Measurements from ENCODE around the gene MBNL2.

Gene MBNL2

DNA sequence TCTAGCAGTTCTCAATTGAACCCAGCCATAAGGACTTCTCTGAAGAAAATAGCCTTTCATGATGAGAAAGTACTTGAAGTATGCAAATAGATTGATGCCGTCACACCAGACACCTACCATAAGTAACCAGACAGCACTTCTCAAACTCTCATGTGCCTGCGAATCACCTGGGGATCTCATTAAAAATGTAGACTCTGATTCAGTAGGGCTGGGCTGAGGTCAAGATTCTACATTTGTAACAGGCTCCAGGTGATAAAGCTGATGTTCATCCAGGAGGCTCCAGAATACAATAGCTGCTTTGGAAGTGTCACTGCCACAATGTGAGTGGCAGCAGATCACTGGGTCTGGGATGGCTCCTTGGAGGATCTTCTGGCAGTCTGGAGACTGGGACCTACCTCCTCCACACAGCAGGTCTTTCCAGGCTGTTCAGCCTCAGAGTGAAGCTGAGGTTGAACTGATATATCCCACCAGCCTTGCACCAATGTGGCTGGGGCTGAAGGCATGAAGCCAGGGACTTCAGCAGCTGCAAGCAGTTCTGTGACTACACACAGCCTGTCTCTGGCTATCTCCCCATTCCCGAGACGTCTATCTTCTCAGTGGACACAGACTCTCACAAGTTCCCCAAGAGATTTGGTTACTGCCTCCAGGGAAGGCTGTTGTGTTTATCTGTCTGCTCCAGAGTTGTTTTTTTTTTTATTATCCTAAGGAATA is 9.1 kb downstream of the MBNL2 start:
- Histone ChIP-seq H3K4me1 (ENCODE audit: control extremely low read depth in 1 of 4, control insufficient read depth in 4 of 4, insufficient read depth in 4 of 4, low read length in 3 of 4) (peaks cover 14 to 21% (median 19%) of the 10 kb centered on the region in 4 experiments), H3K9me3 (ENCODE audit: control extremely low read depth in 1 of 5, control insufficient read depth in 4 of 5, insufficient read depth in 2 of 5, low read depth in 1 of 5, low read length in 4 of 5) (no peaks in the 10 kb centered on the region)
- WGBS (ENCODE audit: insufficient coverage) = no CpG with 5 or more reads among the region's 4 CpGs

GRCh38 chr13:97231829-97232196 is 9.7 kb downstream of the MBNL2 start:
- CTCF ChIA-PET = interaction anchor here (0.6 to 1.7 kb wide), 3 partner anchors 19 to 128 kb away, joined by 3 to 4 read pairs (median 3); no protein-coding TSS in a partner anchor
- Histone ChIP-seq H3K27me3 (replicated peaks in 2 of 5; ENCODE audit: control insufficient read depth in 4 of 5, insufficient read depth in 5 of 5, low read length in 4 of 5) (no peaks in the 10 kb centered on the region), H3K4me3 (ENCODE audit: control insufficient read depth in 1 of 7, extremely low read depth in 1 of 7, insufficient read depth in 4 of 7, low read depth in 2 of 7, low read length in 6 of 7) (no peak overlapping the region), H3K9me3 (ENCODE audit: control extremely low read depth in 1 of 5, control insufficient read depth in 4 of 5, insufficient read depth in 2 of 5, low read depth in 1 of 5, low read length in 4 of 5) (no peaks in the 10 kb centered on the region), H3K36me3 (ENCODE audit: control insufficient read depth in 4 of 4, insufficient read depth in 4 of 4, low read length in 3 of 4) (peaks cover 0 to 13% (median 4%) of the 10 kb centered on the region in 4 experiments), H3K4me1 (ENCODE audit: control extremely low read depth in 1 of 4, control insufficient read depth in 4 of 4, insufficient read depth in 4 of 4, low read length in 3 of 4) (peaks cover 9 to 15% (median 14%) of the 10 kb centered on the region in 4 experiments), H3K27ac (ENCODE audit: insufficient read depth in 1 of 2, low read depth in 1 of 2, low read length in 2 of 2, poor library complexity in 1 of 2, severe bottlenecking in 2 of 2) (no peak overlapping the region)
- DNase-seq = no peak
- 96% methylated on average over 3 of the region's 6 CpGs for WGBS (ENCODE audit: insufficient coverage)
- POLR2A ChIA-PET = no interaction called here

More for the DNA sequence above, 9.1 kb downstream of the MBNL2 start:
- ChIA-PET POLR2A (no interaction called here), CTCF (interaction anchor here (0.6 to 1.7 kb wide), 5 partner anchors 9 to 128 kb away, joined by 3 to 9 read pairs (median 3); no protein-coding TSS in a partner anchor)
- Histone ChIP-seq H3K4me3 (ENCODE audit: control insufficient read depth in 1 of 7, extremely low read depth in 1 of 7, insufficient read depth in 4 of 7, low read depth in 2 of 7, low read length in 6 of 7) (no peak overlapping the region), H3K27ac (ENCODE audit: insufficient read depth in 1 of 2, low read depth in 1 of 2, low read length in 2 of 2, poor library complexity in 1 of 2, severe bottlenecking in 2 of 2) (no peak overlapping the region), H3K36me3 (ENCODE audit: control insufficient read depth in 4 of 4, insufficient read depth in 4 of 4, low read length in 3 of 4) (peaks cover 0 to 13% (median 4%) of the 10 kb centered on the region in 4 experiments), H3K27me3 (replicated peaks in 2 of 5; ENCODE audit: control insufficient read depth in 4 of 5, insufficient read depth in 5 of 5, low read length in 4 of 5) (no peaks in the 10 kb centered on the region)
- DNase-seq = no peak

DNA sequence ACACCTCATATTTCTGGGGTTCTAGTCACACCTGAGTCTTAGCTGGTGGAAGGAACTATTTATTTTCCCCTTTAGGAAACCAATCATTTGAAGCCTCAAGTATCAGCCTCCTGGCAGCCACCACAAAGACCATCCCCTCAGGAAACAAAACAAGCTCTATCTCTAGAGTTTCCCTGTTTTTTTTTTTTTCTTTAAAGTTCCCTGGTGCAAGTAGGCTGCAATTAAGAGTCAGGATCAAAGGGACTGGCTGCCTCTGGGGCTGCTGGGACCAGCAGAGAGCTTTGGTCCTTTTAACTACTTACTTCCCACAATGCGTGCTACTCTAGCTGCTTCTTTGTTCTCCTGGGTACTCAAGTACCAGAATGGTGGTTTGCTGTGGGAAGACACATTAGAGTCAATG is 11.4 kb downstream of the MBNL2 start:
- peaks cover 0 to 3% (median 0%) of the 10 kb centered on the region in 4 experiments for H3K4me1 ChIP-seq (ENCODE audit: control extremely low read depth in 1 of 4, control insufficient read depth in 4 of 4, insufficient read depth in 4 of 4, low read length in 3 of 4)
- POLR2A ChIA-PET = no interaction called here

GRCh38 chr13:97234236-97234635 is 12.1 kb downstream of the MBNL2 start:
- Histone ChIP-seq H3K27ac (ENCODE audit: insufficient read depth in 1 of 2, low read depth in 1 of 2, low read length in 2 of 2, poor library complexity in 1 of 2, severe bottlenecking in 2 of 2) (no peak overlapping the region), H3K4me3 (ENCODE audit: control insufficient read depth in 1 of 7, extremely low read depth in 1 of 7, insufficient read depth in 4 of 7, low read depth in 2 of 7, low read length in 6 of 7) (no peak overlapping the region), H3K27me3 (replicated peaks in 2 of 5; ENCODE audit: control insufficient read depth in 4 of 5, insufficient read depth in 5 of 5, low read length in 4 of 5) (no peaks in the 10 kb centered on the region), H3K9me3 (ENCODE audit: control extremely low read depth in 1 of 5, control insufficient read depth in 4 of 5, insufficient read depth in 2 of 5, low read depth in 1 of 5, low read length in 4 of 5) (no peaks in the 10 kb centered on the region), H3K36me3 (ENCODE audit: control insufficient read depth in 4 of 4, insufficient read depth in 4 of 4, low read length in 3 of 4) (peaks cover 0 to 16% (median 5%) of the 10 kb centered on the region in 4 experiments), H3K4me1 (ENCODE audit: control extremely low read depth in 1 of 4, control insufficient read depth in 4 of 4, insufficient read depth in 4 of 4, low read length in 3 of 4) (peaks cover 0 to 3% (median 0%) of the 10 kb centered on the region in 4 experiments)
- ChIA-PET POLR2A (no interaction called here), CTCF (interaction anchor here (1.5 kb wide), 1 partner anchor 10 kb away, joined by 3 read pairs; no protein-coding TSS in a partner anchor)
- DNase-seq = no peak
- 100% methylated on average over 2 of the region's 5 CpGs for WGBS (ENCODE audit: insufficient coverage)

More for the DNA sequence above, 11.4 kb downstream of the MBNL2 start:
- Histone ChIP-seq H3K27ac (ENCODE audit: insufficient read depth in 1 of 2, low read depth in 1 of 2, low read length in 2 of 2, poor library complexity in 1 of 2, severe bottlenecking in 2 of 2) (no peak overlapping the region), H3K4me3 (ENCODE audit: control insufficient read depth in 1 of 7, extremely low read depth in 1 of 7, insufficient read depth in 4 of 7, low read depth in 2 of 7, low read length in 6 of 7) (no peak overlapping the region), H3K36me3 (ENCODE audit: control insufficient read depth in 4 of 4, insufficient read depth in 4 of 4, low read length in 3 of 4) (peaks cover 0 to 16% (median 4%) of the 10 kb centered on the region in 4 experiments), H3K27me3 (replicated peaks in 2 of 5; ENCODE audit: control insufficient read depth in 4 of 5, insufficient read depth in 5 of 5, low read length in 4 of 5) (no peaks in the 10 kb centered on the region), H3K9me3 (ENCODE audit: control extremely low read depth in 1 of 5, control insufficient read depth in 4 of 5, insufficient read depth in 2 of 5, low read depth in 1 of 5, low read length in 4 of 5) (no peaks in the 10 kb centered on the region)
- no CpG with 5 or more reads among the region's 1 CpG for WGBS (ENCODE audit: insufficient coverage)
- CTCF ChIA-PET = interaction anchor here (1.5 kb wide), 1 partner anchor 10 kb away, joined by 3 read pairs; no protein-coding TSS in a partner anchor
- DNase-seq = no peak

- Histone ChIP-seq H3K27me3 (replicated peaks in 2 of 5; ENCODE audit: control insufficient read depth in 4 of 5, insufficient read depth in 5 of 5, low read length in 4 of 5) (no peaks in the 10 kb centered on the region), H3K36me3 (ENCODE audit: control insufficient read depth in 4 of 4, insufficient read depth in 4 of 4, low read length in 3 of 4) (peaks cover 0 to 16% (median 5%) of the 10 kb centered on the region in 4 experiments), H3K4me1 (ENCODE audit: control extremely low read depth in 1 of 4, control insufficient read depth in 4 of 4, insufficient read depth in 4 of 4, low read length in 3 of 4) (peaks cover 0 to 3% (median 0%) of the 10 kb centered on the region in 4 experiments), H3K9me3 (ENCODE audit: control extremely low read depth in 1 of 5, control insufficient read depth in 4 of 5, insufficient read depth in 2 of 5, low read depth in 1 of 5, low read length in 4 of 5) (no peaks in the 10 kb centered on the region), H3K27ac (ENCODE audit: insufficient read depth in 1 of 2, low read depth in 1 of 2, low read length in 2 of 2, poor library complexity in 1 of 2, severe bottlenecking in 2 of 2) (no peak overlapping the region), H3K4me3 (ENCODE audit: control insufficient read depth in 1 of 7, extremely low read depth in 1 of 7, insufficient read depth in 4 of 7, low read depth in 2 of 7, low read length in 6 of 7) (no peak overlapping the region)
- POLR2A ChIA-PET = no interaction called here
- no peak for DNase-seq
- CTCF ChIA-PET = interaction anchor here (1.5 kb wide), 1 partner anchor 11 kb away, joined by 3 read pairs; no protein-coding TSS in a partner anchor
- WGBS (ENCODE audit: insufficient coverage) = 98% methylated on average over 10 of the region's 13 CpGs
Measured at GRCh38 chr13:97234742-97235141, 12.6 kb downstream of the MBNL2 start.

DNA sequence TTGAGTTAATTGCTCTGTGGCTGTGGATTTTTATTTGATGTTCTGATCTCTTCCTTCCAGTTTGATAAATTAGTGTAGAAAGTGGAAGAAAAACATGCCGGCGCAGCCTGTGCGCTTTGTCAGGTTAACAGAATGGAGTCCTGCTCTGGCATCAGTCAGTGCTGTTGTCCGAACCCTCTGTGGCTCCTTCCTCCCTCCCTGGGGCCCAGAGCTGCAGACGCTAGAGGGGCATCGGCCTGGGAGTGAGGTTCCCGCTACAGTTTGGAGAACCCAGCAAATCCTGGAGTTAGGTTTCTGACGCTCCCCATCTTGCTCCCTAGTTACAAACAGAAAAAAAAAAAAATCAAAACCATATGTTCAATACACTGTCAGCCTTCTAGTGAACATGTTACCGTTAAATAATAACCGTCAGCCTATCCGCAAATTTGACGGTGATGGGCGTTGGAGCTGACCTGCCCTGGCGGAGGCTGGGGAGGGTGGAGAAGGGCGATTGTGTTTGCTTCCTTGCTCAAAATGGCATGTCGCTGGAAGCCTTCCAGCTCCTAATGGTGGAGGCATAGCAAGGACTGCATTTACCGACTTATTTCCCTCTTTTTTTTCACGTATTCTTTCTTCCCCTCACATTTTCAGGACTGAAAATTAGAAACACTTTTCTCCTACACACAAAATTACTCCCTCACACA is 13.6 kb downstream of the MBNL2 start:
- H3K4me3 ChIP-seq (ENCODE audit: control insufficient read depth in 1 of 7, extremely low read depth in 1 of 7, insufficient read depth in 4 of 7, low read depth in 2 of 7, low read length in 6 of 7) = no peak overlapping the region
- H3K9me3 ChIP-seq (ENCODE audit: control extremely low read depth in 1 of 5, control insufficient read depth in 4 of 5, insufficient read depth in 2 of 5, low read depth in 1 of 5, low read length in 4 of 5) = no peaks in the 10 kb centered on the region
- peaks cover 0 to 3% (median 0%) of the 10 kb centered on the region in 4 experiments for H3K4me1 ChIP-seq (ENCODE audit: control extremely low read depth in 1 of 4, control insufficient read depth in 4 of 4, insufficient read depth in 4 of 4, low read length in 3 of 4)
- no peak for DNase-seq
- H3K27me3 ChIP-seq (replicated peaks in 2 of 5; ENCODE audit: control insufficient read depth in 4 of 5, insufficient read depth in 5 of 5, low read length in 4 of 5) = no peaks in the 10 kb centered on the region
- WGBS (ENCODE audit: insufficient coverage) = 100% methylated on average over 18 of the region's 18 CpGs
- no peak overlapping the region for H3K27ac ChIP-seq (ENCODE audit: insufficient read depth in 1 of 2, low read depth in 1 of 2, low read length in 2 of 2, poor library complexity in 1 of 2, severe bottlenecking in 2 of 2)
- ChIA-PET CTCF (no interaction called here), POLR2A (no interaction called here)
- H3K36me3 ChIP-seq (ENCODE audit: control insufficient read depth in 4 of 4, insufficient read depth in 4 of 4, low read length in 3 of 4) = peaks cover 0 to 16% (median 5%) of the 10 kb centered on the region in 4 experiments

GRCh38 chr13:97237388-97237787 is 15.3 kb downstream of the MBNL2 start:
- CTCF ChIA-PET = interaction anchor here (0.8 to 1.1 kb wide), 2 partner anchors 13 kb away, joined by 3 to 4 read pairs; no protein-coding TSS in a partner anchor
- WGBS (ENCODE audit: insufficient coverage) = no CpG with 5 or more reads among the region's 1 CpG

More at GRCh38 chr13:97237388-97237787, 15.3 kb downstream of the MBNL2 start:
- POLR2A ChIA-PET = no interaction called here
- no peak for DNase-seq
- Histone ChIP-seq H3K36me3 (ENCODE audit: control insufficient read depth in 4 of 4, insufficient read depth in 4 of 4, low read length in 3 of 4) (peaks cover 0 to 7% (median 3%) of the 10 kb centered on the region in 4 experiments), H3K9me3 (ENCODE audit: control extremely low read depth in 1 of 5, control insufficient read depth in 4 of 5, insufficient read depth in 2 of 5, low read depth in 1 of 5, low read length in 4 of 5) (no peaks in the 10 kb centered on the region), H3K4me3 (ENCODE audit: control insufficient read depth in 1 of 7, extremely low read depth in 1 of 7, insufficient read depth in 4 of 7, low read depth in 2 of 7, low read length in 6 of 7) (no peak overlapping the region), H3K4me1 (ENCODE audit: control extremely low read depth in 1 of 4, control insufficient read depth in 4 of 4, insufficient read depth in 4 of 4, low read length in 3 of 4) (peaks cover 0 to 13% (median 4%) of the 10 kb centered on the region in 4 experiments), H3K27me3 (replicated peaks in 2 of 5; ENCODE audit: control insufficient read depth in 4 of 5, insufficient read depth in 5 of 5, low read length in 4 of 5) (no peaks in the 10 kb centered on the region), H3K27ac (ENCODE audit: insufficient read depth in 1 of 2, low read depth in 1 of 2, low read length in 2 of 2, poor library complexity in 1 of 2, severe bottlenecking in 2 of 2) (no peak overlapping the region)
